KMS-11 (cell line): ENCODE measurements around the gene SPTLC1.
"Not testable (repeated sequence)": the region's sequence is repeated elsewhere in the genome, so short reads cannot be mapped to it uniquely, and the experiment has no call there.

Experiments used
- H2AFZ ChIP-seq: fragments of 200-600 bp; sonication (generic); 2 replicates; pipeline ENCODE4 v1.6.1; 2016; ENCODE audit warnings: antibody characterized with exemption, mixed run types, low read depth
- H3K27ac ChIP-seq: fragments of 200-600 bp; sonication (generic); 2 replicates; pipeline ENCODE4 v1.6.1; 2016; ENCODE audit warnings: mild to moderate bottlenecking, mixed run types
- H3K27me3 ChIP-seq: fragments of 200-600 bp; sonication (generic); 2 replicates; pipeline ENCODE4 v1.6.1; 2017; ENCODE audit warnings: mild to moderate bottlenecking, low read depth, mixed run types, moderate library complexity; ENCODE audit not compliant: insufficient read depth
- H3K36me3 ChIP-seq: fragments of 200-600 bp; sonication (generic); 2 replicates; pipeline ENCODE4 v1.6.1; 2017; ENCODE audit warnings: mild to moderate bottlenecking, mixed run types; ENCODE audit not compliant: insufficient read depth
- H3K4me1 ChIP-seq: fragments of 200-600 bp; sonication (generic); 2 replicates; pipeline ENCODE4 v1.6.1; 2016; ENCODE audit warnings: mild to moderate bottlenecking, low read depth, mixed run types; ENCODE audit not compliant: poor library complexity, severe bottlenecking
- H3K4me2 ChIP-seq: fragments of 200-600 bp; sonication (generic); 2 replicates; pipeline ENCODE4 v1.7.0; 2016; ENCODE audit warnings: mild to moderate bottlenecking, mixed run types
- H3K4me3 ChIP-seq: fragments of 200-600 bp; sonication (generic); IDR thresholded peaks from 2 replicates; pipeline ENCODE4 v1.6.1; 2017; ENCODE audit warnings: low read depth, low read length, mixed read lengths; ENCODE audit not compliant: insufficient read depth
- H3K79me2 ChIP-seq: fragments of 200-600 bp; sonication (generic); 2 replicates; pipeline ENCODE4 v1.6.1; 2016; ENCODE audit warnings: low read depth, mixed run types; ENCODE audit not compliant: insufficient read depth
- H3K9ac ChIP-seq: fragments of 200-600 bp; sonication (generic); 2 replicates; pipeline ENCODE4 v1.6.1; 2016; ENCODE audit warnings: mild to moderate bottlenecking, mixed run types
- H4K20me1 ChIP-seq: fragments of 200-600 bp; sonication (generic); 2 replicates; pipeline ENCODE4 v1.6.1; 2016; ENCODE audit warnings: mild to moderate bottlenecking, mixed run types; ENCODE audit not compliant: insufficient read depth
- CTCF ChIP-seq: fragments of 200-600 bp; sonication (generic); conservative IDR thresholded peaks from 2 replicates; pipeline ENCODE4 v1.6.1; 2017; ENCODE audit warnings: low read depth, mild to moderate bottlenecking, antibody characterized with exemption, low read length, moderate library complexity, mixed read lengths

The SPTLC1 gene

GRCh38 chr9:92151691-92152393 lies 36.6 kb upstream of the SPTLC1 start:
- no peak overlapping the region for H3K4me3 ChIP-seq
- H4K20me1 ChIP-seq = no peaks in the 10 kb centered on the region
- H2AFZ ChIP-seq = no peak overlapping the region
- no peaks in the 10 kb centered on the region for H3K27me3 ChIP-seq
- H3K4me1 ChIP-seq = no peaks in the 10 kb centered on the region
- no peaks in the 10 kb centered on the region for H3K36me3 ChIP-seq
- TF ChIP-seq CTCF = no peak
- no peaks in the 10 kb centered on the region for H3K79me2 ChIP-seq
- no peak overlapping the region for H3K9ac ChIP-seq
- no peak overlapping the region for H3K4me2 ChIP-seq
- H3K27ac ChIP-seq = no peak overlapping the region

GRCh38 chr9:92150501-92151470 lies 35.6 kb upstream of the SPTLC1 start:
- not testable (repeated sequence) for H3K27ac ChIP-seq, H3K36me3 ChIP-seq, H3K9ac ChIP-seq, H2AFZ ChIP-seq, H3K4me3 ChIP-seq, H3K4me1 ChIP-seq, H3K27me3 ChIP-seq, H3K79me2 ChIP-seq, H3K4me2 ChIP-seq, H4K20me1 ChIP-seq

- no peak overlapping the region for H3K4me3 ChIP-seq
- no peaks in the 10 kb centered on the region for H4K20me1 ChIP-seq
- no peak overlapping the region for H2AFZ ChIP-seq
- TF ChIP-seq CTCF = no peak
- H3K4me1 ChIP-seq = no peaks in the 10 kb centered on the region
- no peaks in the 10 kb centered on the region for H3K27me3 ChIP-seq
- H3K4me2 ChIP-seq = no peak overlapping the region
- no peak overlapping the region for H3K27ac ChIP-seq
- H3K79me2 ChIP-seq = no peaks in the 10 kb centered on the region
- no peak overlapping the region for H3K9ac ChIP-seq
- H3K36me3 ChIP-seq = no peaks in the 10 kb centered on the region
These were observed 32.6 kb upstream of the SPTLC1 start for GRCh38 chr9:92147852-92148180.

GRCh38 chr9:92147030-92147851 lies 32.0 kb upstream of the SPTLC1 start:
- H3K36me3 ChIP-seq = no peaks in the 10 kb centered on the region
- no peaks in the 10 kb centered on the region for H4K20me1 ChIP-seq
- H3K4me3 ChIP-seq = no peak overlapping the region
- H3K4me1 ChIP-seq = no peaks in the 10 kb centered on the region
- no peaks in the 10 kb centered on the region for H3K27me3 ChIP-seq
- no peak overlapping the region for H3K4me2 ChIP-seq
- H3K27ac ChIP-seq = no peak overlapping the region
- H2AFZ ChIP-seq = no peak overlapping the region
- TF ChIP-seq CTCF = no peak
- H3K9ac ChIP-seq = no peak overlapping the region
- no peaks in the 10 kb centered on the region for H3K79me2 ChIP-seq
